Superior temporal gyrus (tissue), 1 donor: Measurements from ENCODE around the gene LANCL2.

Source experiments
- DNase-seq: peaks from one replicate; pipeline ENCODE4 v3.0.0-alpha.2; 2016; ENCODE audit errors: extremely low spot score

LANCL2 gene

GRCh38 chr7:55437375-55437774, 72.2 kb downstream of the LANCL2 start:
- DNase-seq = no peak

GRCh38 chr7:55438085-55438756, 73.1 kb downstream of the LANCL2 start:
- DNase-seq = no peak

GRCh38 chr7:55438757-55439525, 73.8 kb downstream of the LANCL2 start:
- no peak for DNase-seq

GRCh38 chr7:55439627-55440026, 74.5 kb downstream of the LANCL2 start:
- peak; percentile 66 for DNase-seq

GRCh38 chr7:55440040-55440690, 75.0 kb downstream of the LANCL2 start:
- DNase-seq = no peak

- no peak for DNase-seq
Observed at GRCh38 chr7:55441002-55441401, 75.9 kb downstream of the LANCL2 start.

GRCh38 chr7:55441774-55442522, 76.8 kb downstream of the LANCL2 start:
- DNase-seq = peak; percentile 76

- no peak for DNase-seq
Observed at GRCh38 chr7:55444786-55445185, 79.6 kb downstream of the LANCL2 start.

- no peak for DNase-seq
Observed at GRCh38 chr7:55448526-55448925, 83.4 kb downstream of the LANCL2 start.

GRCh38 chr7:55449205-55449991, 84.3 kb downstream of the LANCL2 start:
- no peak for DNase-seq

GRCh38 chr7:55449992-55450535, 84.9 kb downstream of the LANCL2 start:
- DNase-seq = no peak

GRCh38 chr7:55452971-55453370, 87.8 kb downstream of the LANCL2 start:
- DNase-seq = no peak

GRCh38 chr7:55457801-55458200, 92.7 kb downstream of the LANCL2 start:
- DNase-seq = no peak

- no peak for DNase-seq
Observed at GRCh38 chr7:55458351-55458750, 93.2 kb downstream of the LANCL2 start.

- DNase-seq = no peak
Observed at GRCh38 chr7:55463686-55464262, 98.6 kb downstream of the LANCL2 start.

GRCh38 chr7:55464422-55464821, 99.3 kb downstream of the LANCL2 start:
- DNase-seq = no peak

GRCh38 chr7:55465691-55466090, 100.6 kb downstream of the LANCL2 start:
- no peak for DNase-seq

GRCh38 chr7:55467047-55467593, 102.0 kb downstream of the LANCL2 start:
- no peak for DNase-seq

GRCh38 chr7:55468495-55468894, 103.4 kb downstream of the LANCL2 start:
- DNase-seq = no peak

GRCh38 chr7:55469271-55469681, 104.1 kb downstream of the LANCL2 start:
- DNase-seq = peak; percentile 60
